Endothelial cell (in vitro differentiated cells): ENCODE results near the gene GPR21. TPM values are rescaled to one million over a fixed set of nuclear protein-coding genes. Genes with fewer than 3 reads are reported as not detected.

ENCODE experiments used
- DNase-seq: peaks from one replicate; pipeline ENCODE4 v3.0.0; 2021; ENCODE audit warnings: low spot score
- H3K27ac Mint-ChIP-seq: one replicate; pipeline ENCODE4 v1.8.0; 2021; ENCODE audit warnings: mixed read lengths, inconsistent platforms; ENCODE audit not compliant: unreplicated experiment
- H3K27me3 Mint-ChIP-seq: one replicate; pipeline ENCODE4 v1.8.0; 2021; ENCODE audit warnings: mild to moderate bottlenecking, moderate library complexity, mixed read lengths, inconsistent platforms; ENCODE audit not compliant: unreplicated experiment
- H3K36me3 Mint-ChIP-seq: one replicate; pipeline ENCODE4 v1.8.0; 2021; ENCODE audit warnings: mild to moderate bottlenecking, low read depth, mixed read lengths, inconsistent platforms; ENCODE audit not compliant: unreplicated experiment
- H3K4me1 Mint-ChIP-seq: one replicate; pipeline ENCODE4 v1.8.0; 2021; ENCODE audit warnings: mild to moderate bottlenecking, mixed read lengths, inconsistent platforms; ENCODE audit not compliant: unreplicated experiment
- H3K4me3 Mint-ChIP-seq: one replicate; pipeline ENCODE4 v1.8.0; 2021; ENCODE audit warnings: mild to moderate bottlenecking, mixed read lengths, inconsistent platforms; ENCODE audit not compliant: unreplicated experiment
- H3K9me3 Mint-ChIP-seq: one replicate; pipeline ENCODE4 v1.8.0; 2021; ENCODE audit warnings: mixed read lengths, inconsistent platforms; ENCODE audit not compliant: unreplicated experiment
- CTCF ChIP-seq: fragments of 200-600 bp; sonication (generic); IDR thresholded peaks from one replicate; pipeline ENCODE4 v1.5.0; 2021; ENCODE audit warnings: antibody characterized with exemption; ENCODE audit not compliant: unreplicated experiment
- long read RNA-seq: library from polyadenylated mRNA; unstranded; transcript quantifications from one replicate; pipeline ENCODE4 v2.0.0, GENCODE V29; 2020; ENCODE audit not compliant: unreplicated experiment
- total RNA-seq: library from RNA; stranded (reverse); fragmentation: NEBNext Ultra II Directional; extraction: Animal tissue kit (Norgen Biotek cat#: 25700); gene quantifications from one replicate; pipeline ENCODE4 v1.2.1, GENCODE V29; 2021; ENCODE audit not compliant: unreplicated experiment

Gene GPR21
- total RNA-seq: 1.8 TPM
- long read RNA-seq: 0 reads

GRCh38 chr9:123033352-123033751 lies at the start of gene GPR21:
TSS of gene GPR21 (plus strand) at chr9:123033667. CDS start at chr9:123034567, 900 bp downstream.
- Mint-ChIP-seq H3K9me3 (no peaks in the 10 kb centered on the region), H3K27me3 (peaks cover 9% of the 10 kb centered on the region), H3K4me1 (peaks cover 62% of the 10 kb centered on the region), H3K27ac (peak within 1 kb of the TSS; percentile 94), H3K4me3 (peak within 1 kb of the TSS; percentile 92), H3K36me3 (peaks cover 9% of the 10 kb centered on the region)
- DNase-seq: peak; percentile 14
- TF ChIP-seq CTCF: no peak

- H3K4me3 Mint-ChIP-seq: no peak overlapping the region
- DNase-seq: no peak
- no peak overlapping the region for H3K27ac Mint-ChIP-seq
- peaks cover 2% of the 10 kb centered on the region for H3K27me3 Mint-ChIP-seq
- no peaks in the 10 kb centered on the region for H3K4me1 Mint-ChIP-seq
- peaks cover 9% of the 10 kb centered on the region for H3K36me3 Mint-ChIP-seq
- no peak for TF ChIP-seq CTCF
- H3K9me3 Mint-ChIP-seq: no peaks in the 10 kb centered on the region
Observed at GRCh38 chr9:122986010-122986409, 47.5 kb upstream of the GPR21 start.

GRCh38 chr9:122988141-122988540 lies 45.3 kb upstream of the GPR21 start:
- TF ChIP-seq CTCF: no peak
- Mint-ChIP-seq H3K36me3 (peaks cover 11% of the 10 kb centered on the region), H3K27ac (no peak overlapping the region), H3K4me3 (no peak overlapping the region), H3K27me3 (peaks cover 2% of the 10 kb centered on the region), H3K9me3 (no peaks in the 10 kb centered on the region), H3K4me1 (no peaks in the 10 kb centered on the region)
- no peak for DNase-seq

GRCh38 chr9:122988920-122989621 lies 44.4 kb upstream of the GPR21 start:
- DNase-seq: no peak
- Mint-ChIP-seq H3K4me1 (no peaks in the 10 kb centered on the region), H3K4me3 (no peak overlapping the region), H3K27me3 (peaks cover 2% of the 10 kb centered on the region), H3K9me3 (no peaks in the 10 kb centered on the region), H3K36me3 (peaks cover 11% of the 10 kb centered on the region), H3K27ac (peak overlapping the region; percentile 42)
- TF ChIP-seq CTCF: no peak

- no peak for DNase-seq
- peak; percentile 73 for TF ChIP-seq CTCF
- H3K4me3 Mint-ChIP-seq: no peak overlapping the region
- H3K9me3 Mint-ChIP-seq: no peaks in the 10 kb centered on the region
- peaks cover 7% of the 10 kb centered on the region for H3K36me3 Mint-ChIP-seq
- no peaks in the 10 kb centered on the region for H3K27me3 Mint-ChIP-seq
- H3K27ac Mint-ChIP-seq: no peak overlapping the region
- H3K4me1 Mint-ChIP-seq: no peaks in the 10 kb centered on the region
Observed at GRCh38 chr9:122991370-122991830, 42.1 kb upstream of the GPR21 start.
